SK-N-DZ (cell line): ENCODE data around the gene ATG3.
"Not testable (repeated sequence)": the region's sequence is repeated elsewhere in the genome, so short reads cannot be mapped to it uniquely, and the experiment has no call there.

Experiments used
- DNase-seq: peaks from one replicate; pipeline ENCODE4 v3.0.0-alpha.2; 2015; ENCODE audit warnings: low spot score

Gene ATG3

GRCh38 chr3:112561484-112561733 is 353 bp downstream of the ATG3 start:
- no peak for DNase-seq

GRCh38 chr3:112560721-112561483 is 860 bp downstream of the ATG3 start:
- peak; percentile 63 for DNase-seq

DNA sequence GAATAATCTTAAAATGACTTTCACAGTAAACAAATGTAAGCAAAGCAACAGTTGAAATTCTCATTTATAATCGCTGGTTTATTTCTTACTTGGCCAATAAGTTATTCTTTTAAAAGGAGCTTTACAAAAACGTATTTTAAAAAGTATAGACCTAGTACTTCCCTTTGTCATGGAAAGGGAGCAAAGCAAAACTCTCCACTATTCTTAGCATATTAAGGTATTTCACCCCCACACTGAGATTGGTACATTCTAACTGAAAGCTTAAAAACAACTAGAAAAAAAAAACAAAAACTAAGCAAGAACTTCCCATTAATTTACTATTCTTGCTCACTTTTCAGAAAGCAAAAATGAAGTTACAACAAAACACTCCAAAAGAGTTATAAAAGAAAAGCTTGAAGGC is 1.5 kb downstream of the ATG3 start:
- no peak for DNase-seq

DNA sequence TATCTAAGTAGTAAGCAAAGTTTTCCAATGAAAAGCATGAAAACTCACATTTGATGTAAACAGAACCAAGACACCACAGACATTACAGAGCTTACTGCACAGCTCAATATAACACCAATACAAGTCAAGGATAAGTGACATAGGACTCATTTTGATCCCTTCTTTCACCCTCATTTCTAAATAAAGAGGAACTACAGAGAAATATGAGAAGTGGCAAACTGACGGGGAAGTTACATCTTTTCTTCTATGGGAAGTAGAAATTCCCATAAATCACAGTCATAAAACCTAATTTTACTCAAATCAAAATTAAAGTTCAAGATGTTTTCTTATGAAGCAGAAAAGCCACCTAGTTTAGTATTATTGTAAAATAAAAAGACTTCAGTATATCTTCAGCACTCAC is 3.8 kb downstream of the ATG3 start:
- no peak for DNase-seq

- DNase-seq = no peak
These were observed 6.1 kb downstream of the ATG3 start for GRCh38 chr3:112555535-112556170.

DNA sequence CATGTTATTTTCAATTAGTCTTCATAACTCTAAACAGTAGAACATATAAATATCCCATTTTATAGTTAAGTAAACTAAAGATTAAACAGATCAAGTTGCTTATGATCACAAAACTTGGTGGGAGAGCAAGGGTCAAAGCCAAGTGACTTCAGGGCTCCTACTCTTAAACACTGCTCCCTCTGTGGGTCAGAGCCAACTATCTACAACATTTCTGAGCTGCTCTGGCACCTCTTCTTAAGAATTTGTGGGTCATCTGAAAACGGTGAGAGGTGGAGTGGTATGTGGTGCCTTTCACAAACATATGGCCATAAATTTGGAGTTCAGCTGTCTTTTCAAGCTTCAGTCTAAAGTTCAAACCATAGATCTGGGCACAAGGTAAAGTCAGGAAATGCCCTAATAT is 10.9 kb downstream of the ATG3 start:
- DNase-seq = no peak

DNA sequence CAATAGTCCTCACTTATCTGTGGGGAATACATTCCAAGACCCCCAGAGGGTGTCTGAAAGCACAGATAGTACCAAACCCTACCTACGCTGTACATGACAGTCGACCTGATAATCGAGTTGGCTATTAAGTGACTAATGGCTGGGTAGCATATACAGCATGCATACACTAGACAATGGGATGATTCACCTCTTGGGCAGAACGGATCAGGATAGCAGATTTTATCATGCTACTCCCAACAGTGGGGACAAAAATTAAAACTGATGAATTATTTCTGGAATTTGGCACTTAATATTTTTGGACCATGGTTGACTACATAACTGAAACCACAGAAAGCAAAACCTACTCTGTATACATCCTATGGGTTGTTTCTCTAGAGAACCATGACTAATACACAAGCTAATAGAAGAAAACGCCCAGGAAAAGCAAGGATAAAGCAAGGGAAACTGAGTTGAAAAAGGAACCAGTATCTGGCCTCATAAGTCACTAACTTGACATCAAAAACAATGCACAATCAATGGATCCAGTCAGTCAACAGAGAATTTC is 15.5 kb downstream of the ATG3 start:
- no peak for DNase-seq

DNA sequence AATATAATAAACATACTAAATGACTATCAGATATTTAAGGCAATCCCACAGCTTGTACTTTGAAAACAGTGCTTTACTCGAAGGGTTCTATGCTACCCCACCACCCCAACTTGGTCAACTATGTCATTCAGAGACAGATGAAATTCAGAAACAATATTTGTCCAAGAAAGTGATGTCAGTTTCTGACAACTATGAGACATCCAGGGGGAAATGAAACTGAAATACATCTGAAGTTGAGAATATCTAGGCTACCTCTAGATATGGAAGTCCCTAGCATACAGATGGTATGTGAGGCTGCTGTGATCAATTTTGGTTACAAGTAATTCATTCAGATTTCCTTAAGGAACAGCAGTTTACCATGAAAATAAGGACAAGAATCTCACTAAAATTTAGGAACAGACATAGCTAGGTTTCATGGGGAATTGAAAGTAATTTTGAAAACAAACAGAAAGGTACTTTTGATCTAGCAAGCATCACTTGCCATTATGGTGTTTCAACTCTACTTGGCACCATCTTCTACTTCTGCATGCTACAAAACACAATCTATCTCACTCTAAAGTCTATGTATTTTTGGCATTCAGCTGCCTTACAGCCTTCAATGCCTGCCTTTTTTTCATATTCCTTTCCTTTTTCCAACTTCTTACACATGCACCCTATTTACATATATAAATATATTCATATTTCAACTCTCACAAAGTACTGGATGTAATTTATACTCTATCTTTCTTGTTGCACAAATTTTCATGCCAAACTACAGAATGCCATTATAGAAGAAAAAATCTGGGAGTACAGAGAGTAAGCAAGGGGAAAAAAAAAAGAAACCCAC is 21.7 kb downstream of the ATG3 start:
- DNase-seq = no peak

- DNase-seq = peak; percentile 21
These were observed 30.4 kb downstream of the ATG3 start for GRCh38 chr3:112531358-112531781.

DNA sequence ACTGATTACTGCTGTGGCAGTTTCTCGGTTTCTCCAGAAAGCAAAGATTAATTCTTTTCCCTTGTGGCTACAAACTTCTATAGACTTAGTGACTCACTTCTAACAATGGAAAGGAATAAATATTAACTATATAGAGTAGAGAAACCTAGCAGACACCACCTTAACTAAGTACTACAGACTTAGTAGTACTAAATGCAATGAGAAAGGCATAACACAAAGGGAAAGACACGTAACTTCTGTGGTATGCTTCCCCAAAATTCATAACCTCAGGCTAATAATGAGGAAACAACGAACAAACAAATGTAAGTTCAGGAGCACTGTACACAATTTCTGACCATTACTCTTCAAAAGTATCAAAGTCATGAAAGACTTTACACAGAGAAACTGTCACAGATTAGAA is 31.2 kb downstream of the ATG3 start:
- DNase-seq = no peak

GRCh38 chr3:112524127-112524526 is 37.6 kb downstream of the ATG3 start:
- not testable (repeated sequence) for DNase-seq

DNA sequence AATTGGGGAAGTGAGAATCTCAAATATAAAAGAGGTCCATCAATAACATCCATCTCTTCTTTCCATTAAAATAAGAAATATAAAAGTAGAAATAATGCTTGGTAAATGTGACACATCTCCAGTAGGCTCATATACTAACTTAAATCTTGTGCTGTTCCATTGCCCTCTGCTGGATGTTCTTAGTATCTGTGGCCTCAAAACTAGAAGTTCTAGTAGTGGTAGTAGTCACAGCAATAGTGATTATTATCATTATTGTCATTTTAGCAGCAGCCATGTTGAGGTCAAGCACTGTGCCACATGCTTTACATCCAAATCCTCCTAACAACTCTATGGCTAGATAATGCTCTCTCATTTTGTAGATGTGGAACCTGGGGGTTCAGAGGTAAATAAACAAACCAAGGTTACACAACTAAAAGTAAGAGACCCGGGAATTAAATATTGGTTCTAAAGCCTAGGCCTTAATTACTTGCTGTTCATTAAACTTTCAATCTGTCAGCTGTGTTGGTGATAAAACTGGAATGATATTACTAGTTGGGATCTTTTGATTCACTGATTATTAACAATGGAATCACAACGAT is 42.2 kb downstream of the ATG3 start:
- peak; percentile 51 for DNase-seq

GRCh38 chr3:112518970-112519369 is 42.8 kb downstream of the ATG3 start:
- not testable (repeated sequence) for DNase-seq

GRCh38 chr3:112514527-112515128 is 47.1 kb downstream of the ATG3 start:
- no peak for DNase-seq

DNA sequence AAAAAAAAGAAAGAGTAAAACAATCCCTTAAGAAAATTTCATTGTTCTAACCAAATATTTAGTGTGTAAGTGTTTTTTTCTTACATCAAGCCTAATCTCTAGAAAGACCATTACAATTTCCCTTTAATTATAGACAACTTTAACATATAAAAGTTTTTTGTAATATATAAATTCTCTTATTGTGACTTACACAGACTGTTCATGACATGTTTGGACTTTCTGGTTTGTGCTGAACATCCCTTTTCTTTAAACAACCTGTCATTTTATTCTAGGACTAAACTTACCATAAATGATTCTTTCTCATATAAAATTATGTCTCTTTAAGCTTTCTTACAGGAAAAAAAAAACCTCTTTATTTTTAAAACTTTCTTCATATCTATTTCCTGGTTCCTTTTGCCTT is 49.4 kb downstream of the ATG3 start:
- no peak for DNase-seq

GRCh38 chr3:112508860-112509259 is 52.9 kb downstream of the ATG3 start:
- DNase-seq = no peak

DNA sequence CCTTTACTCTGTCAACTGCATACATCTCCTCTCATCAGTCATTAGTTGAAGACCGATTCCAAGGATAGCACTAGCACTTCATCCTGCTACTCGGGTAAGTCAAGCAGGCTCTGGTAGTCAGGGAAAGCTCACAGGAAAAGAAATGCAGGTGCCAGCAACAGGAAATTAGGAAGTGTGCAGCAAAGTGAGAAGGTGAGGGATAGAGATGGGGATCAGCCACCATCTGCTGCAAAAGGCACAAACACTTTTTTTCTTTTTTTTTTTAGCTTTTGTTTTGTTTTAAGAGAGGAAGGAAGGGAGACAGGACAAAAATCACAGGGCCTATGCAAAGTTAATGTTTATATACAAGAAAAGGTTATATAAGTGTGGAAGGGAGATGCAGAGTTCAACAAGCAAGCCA is 53.5 kb downstream of the ATG3 start:
- DNase-seq = no peak

DNA sequence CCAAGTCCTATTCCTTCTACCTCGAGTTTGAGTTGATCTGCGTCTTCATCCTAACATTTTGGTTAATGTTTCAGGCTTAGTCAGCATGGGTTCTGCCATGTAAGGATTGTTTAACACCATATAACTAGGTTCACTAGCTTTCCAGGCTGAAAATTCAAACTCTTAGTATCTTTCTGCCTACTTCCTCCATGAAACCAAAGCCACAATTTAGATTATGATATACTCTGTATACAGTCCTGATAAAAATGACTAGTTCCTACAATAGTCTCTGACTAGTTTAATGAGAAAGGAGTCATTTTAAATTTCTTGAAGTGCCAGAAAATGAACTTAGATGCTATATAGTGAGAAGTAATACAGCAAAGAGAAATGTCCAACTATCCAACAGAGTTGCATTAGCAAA is 55.9 kb downstream of the ATG3 start:
- no peak for DNase-seq

GRCh38 chr3:112504123-112504522 is 57.6 kb downstream of the ATG3 start:
- DNase-seq = no peak

DNA sequence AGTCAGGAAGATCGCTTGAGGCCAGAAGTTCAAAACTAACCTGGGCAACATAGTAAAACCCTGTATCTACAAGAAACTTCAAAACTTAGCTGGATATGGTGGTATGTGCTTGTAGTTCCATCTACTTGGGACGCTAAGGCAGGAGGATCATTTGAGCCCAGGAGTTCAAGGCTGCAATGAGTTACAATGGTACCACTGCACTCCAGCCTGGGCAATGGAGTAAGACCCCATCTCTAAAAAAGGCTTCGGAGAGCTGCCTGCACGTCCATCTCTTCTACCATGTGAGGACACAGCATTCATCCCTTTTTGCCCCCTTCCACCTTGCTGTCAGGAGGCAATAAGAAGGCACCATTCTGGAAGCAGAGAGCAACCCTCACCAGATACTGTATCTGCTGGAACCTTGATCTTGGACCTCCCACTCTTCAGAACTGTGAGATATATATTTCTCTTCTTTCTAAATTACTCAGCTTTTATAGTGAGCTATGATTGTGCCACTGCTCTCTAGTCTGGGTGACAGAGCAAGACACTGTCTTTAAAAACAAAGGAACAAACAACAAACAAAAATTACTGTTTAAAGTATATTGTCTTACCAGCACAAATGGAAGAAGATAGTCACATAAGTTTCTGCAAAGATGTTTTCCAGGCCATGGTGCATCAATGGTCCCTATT is 58.3 kb downstream of the ATG3 start:
- no peak for DNase-seq

DNA sequence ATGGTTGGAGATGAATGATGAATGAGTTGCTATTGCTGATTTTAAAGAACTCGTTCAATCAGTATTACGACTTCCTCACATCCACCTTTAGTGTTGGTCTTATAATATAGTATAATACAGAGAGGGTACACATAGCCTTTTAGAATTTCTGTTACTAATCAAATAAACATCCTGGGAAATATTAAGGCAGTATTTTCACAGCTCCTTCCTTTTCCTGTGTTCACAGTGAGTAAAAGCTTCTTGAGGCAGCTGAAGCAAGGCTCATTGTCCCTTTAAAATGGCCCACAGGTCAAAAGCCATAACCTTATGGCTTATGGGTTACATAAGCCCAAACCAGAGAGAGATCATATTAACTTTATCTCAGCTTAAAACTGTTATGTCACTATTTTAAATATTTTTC is 61.1 kb downstream of the ATG3 start:
- DNase-seq = no peak
